ENCODE data around the gene SUPT4H1.

SUPT4H1 gene

DNA sequence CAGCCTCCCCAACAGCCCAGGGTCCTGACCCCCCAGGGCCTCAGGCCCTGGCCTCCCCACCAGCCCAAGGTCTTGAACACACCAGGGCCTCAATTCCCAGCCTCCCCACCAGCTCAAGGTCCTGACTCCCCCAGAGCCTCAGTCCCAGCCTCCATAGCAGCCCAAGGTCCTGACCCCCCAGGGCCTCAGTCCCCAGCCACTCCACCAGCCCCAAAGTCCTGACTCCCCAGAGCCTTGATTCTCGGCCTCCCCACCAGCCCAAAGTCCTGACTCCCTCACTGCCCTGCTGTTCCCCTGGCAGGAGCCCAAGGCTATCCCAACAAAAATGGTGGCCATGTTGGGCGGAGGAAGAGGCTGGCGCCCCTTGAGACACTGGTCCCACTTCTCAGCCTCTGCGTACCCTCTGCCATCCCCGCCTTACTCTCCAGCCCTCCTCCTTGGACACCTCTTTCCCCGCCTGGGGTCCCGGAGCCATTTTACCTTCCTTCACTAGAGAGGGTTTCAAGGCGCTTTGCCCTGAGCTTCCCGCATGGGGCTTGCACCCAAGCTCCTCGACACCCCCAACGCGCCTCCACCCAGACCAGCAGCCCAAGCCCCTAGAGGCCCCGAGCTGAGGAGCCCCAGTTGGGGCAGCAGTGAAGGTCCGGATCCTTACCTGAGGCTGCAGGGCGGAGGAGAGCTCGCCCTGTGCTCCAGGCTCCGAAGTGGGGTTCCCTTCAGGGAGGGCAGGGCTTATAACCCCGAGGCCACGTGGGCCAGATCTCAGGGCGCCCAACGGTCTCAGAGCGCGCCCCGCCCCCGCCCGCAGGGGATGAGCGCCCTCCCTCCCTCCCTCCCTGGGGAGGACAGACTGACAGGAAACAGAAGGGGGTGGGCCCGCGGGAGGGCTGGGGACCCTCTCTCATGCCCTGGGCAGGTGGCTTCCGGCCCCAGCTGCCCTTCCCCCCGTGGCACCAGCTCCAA, 19.9 kb downstream of the SUPT4H1 start:
- DNase-seq (ENCODE audit: low read depth): no peak
- no peak overlapping the region for H3K4me3 ChIP-seq (ENCODE audit: low read depth, low read length)
- TF ChIP-seq, protein P1, sequence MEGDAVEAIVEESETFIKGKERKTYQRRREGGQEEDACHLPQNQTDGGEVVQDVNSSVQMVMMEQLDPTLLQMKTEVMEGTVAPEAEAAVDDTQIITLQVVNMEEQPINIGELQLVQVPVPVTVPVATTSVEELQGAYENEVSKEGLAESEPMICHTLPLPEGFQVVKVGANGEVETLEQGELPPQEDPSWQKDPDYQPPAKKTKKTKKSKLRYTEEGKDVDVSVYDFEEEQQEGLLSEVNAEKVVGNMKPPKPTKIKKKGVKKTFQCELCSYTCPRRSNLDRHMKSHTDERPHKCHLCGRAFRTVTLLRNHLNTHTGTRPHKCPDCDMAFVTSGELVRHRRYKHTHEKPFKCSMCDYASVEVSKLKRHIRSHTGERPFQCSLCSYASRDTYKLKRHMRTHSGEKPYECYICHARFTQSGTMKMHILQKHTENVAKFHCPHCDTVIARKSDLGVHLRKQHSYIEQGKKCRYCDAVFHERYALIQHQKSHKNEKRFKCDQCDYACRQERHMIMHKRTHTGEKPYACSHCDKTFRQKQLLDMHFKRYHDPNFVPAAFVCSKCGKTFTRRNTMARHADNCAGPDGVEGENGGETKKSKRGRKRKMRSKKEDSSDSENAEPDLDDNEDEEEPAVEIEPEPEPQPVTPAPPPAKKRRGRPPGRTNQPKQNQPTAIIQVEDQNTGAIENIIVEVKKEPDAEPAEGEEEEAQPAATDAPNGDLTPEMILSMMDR (IDR thresholded peaks at IDR 0.05; ENCODE audit: control insufficient read depth, extremely low read depth, insufficient read depth): no peak

DNA sequence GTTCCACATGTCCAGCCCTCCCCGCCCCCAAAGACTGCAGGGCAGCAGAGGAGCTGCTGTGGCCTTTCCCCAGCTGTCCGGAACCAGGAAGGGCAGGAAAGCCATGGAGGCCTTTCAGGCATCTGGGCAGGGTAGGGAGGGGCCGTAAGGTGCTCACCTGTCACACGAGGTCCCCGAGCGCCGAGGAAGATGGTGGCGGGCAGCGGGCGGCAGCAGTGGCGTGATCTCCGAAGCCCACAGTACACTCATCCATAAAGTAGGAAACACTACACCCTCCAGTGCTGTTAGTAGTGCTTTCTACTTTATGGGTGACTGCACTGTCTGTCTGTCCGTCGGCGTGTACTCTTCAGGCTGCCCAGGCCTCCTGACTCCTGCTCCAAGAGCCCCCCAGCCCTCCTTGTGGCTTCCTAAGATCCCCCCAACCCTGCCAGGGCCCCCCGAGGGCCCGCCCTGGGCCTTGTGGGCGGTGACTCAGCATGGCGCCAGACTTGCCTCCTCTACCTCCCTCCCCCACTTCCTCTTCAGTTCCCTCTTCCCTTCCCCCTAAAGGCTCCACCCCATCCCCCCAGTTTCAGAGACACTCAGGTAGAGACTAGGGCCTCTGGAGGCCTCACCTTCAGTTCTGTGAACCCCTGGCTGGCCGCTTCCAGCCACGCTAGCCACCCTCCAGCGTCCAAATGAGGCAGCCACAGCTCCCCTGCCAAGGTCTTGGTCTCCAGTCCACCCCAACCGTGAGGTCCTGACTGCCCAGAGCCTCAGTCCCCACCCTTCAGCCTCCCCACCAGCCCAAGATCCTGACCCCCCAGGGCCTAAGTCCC, 20.8 kb downstream of the SUPT4H1 start:
- no peak for DNase-seq (ENCODE audit: low read depth)
- H3K4me3 ChIP-seq (ENCODE audit: low read depth, low read length): no peak overlapping the region
- TF ChIP-seq, protein P1 (IDR thresholded peaks at IDR 0.05; ENCODE audit: control insufficient read depth, extremely low read depth, insufficient read depth): no peak

DNA sequence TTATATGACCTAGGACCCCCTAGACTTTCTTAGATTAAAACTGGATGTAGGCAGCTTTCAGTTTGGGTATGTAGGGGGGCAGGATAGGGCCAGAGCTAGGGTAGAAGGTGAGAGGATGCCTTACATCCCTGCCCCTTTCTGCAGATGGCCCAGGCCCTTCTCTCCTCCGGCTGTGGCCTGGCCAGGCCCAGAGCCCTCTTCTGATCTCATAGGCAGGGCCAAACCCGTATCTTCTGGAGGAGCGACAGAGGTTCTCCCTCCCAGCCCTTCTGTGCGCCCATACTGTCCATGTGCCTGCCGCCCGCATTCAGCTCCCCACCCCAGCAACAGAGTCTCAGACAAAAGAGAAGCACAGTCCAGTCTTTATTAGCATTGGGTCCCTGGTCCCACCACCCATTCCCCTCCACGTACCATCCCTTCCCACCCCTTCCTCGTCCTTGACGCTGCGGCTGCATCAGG, 21.4 kb downstream of the SUPT4H1 start:
- H3K4me3 ChIP-seq (ENCODE audit: low read depth, low read length): no peak overlapping the region
- TF ChIP-seq, protein P1 (IDR thresholded peaks at IDR 0.05; ENCODE audit: control insufficient read depth, extremely low read depth, insufficient read depth): no peak
- no peak for DNase-seq (ENCODE audit: low read depth)

DNA sequence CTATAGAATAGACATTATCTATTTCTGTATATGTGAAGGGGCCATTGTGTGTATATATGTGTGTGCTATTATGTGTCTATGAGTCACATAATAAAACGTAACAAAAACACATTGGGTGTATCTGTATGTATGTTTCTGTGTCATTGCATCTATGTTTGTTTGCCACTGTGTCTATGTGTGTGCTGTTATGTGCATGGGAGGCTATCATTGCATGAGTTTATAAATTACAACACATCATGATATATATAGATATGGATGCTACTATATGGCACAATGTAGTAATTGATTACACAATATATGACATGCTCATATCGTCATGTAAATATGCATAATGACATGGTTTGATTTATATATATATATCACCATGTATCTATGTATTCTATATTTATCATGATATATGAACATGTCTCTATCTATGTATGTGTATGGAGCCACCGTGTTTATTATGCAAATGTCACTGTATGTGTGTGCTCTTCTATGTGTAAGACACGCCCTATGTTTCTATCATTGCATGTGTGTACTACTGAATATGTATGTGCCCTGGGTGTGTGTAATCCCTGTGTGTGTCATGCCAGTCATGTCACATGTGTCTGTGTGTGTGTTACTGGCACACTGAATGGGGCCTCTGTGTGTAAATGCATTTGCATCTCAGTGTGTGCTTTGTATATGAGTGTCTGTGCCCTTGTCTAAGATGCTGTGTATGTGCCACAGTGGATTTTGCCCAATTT, 22.0 kb downstream of the SUPT4H1 start:
- TF ChIP-seq, protein P1 (IDR thresholded peaks at IDR 0.05; ENCODE audit: control insufficient read depth, extremely low read depth, insufficient read depth): no peak
- no peak overlapping the region for H3K4me3 ChIP-seq (ENCODE audit: low read depth, low read length)
- no peak for DNase-seq (ENCODE audit: low read depth)

DNA sequence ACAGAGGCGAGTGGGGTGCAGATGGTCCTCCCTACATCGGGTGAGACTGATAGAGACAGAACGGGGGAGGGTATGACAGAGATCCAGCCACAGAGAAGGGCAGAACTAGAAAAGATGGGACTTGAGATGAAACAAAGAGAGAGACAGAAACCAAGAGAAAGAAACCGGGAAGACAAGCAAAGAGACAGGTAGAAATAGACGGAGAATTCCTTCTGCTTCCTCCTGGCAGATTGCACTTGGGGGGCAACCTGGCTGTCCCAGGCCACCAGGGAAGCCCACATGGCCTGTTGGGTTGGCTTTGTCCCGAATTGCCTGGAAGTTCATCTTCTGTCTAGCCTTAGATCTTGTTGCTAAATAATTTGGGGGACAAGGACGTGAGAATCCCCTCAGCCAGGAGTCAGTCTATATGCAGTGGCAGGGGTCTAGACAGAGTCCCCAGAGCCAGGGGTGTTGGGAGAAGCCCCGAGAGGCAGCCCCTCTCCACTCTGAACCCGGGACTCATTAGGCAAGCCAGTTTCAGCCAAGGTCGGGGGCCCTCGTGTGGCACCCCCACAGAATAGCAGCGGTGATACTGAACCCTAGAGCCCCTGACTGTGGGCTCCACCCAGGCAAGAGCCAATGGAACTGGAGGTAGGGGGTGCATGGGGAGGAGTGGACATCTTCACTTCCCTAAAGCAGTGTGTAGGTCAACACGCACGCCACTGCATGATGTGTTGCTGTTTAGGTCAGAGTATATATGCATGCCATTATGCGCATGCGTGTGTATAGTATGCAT, 22.8 kb downstream of the SUPT4H1 start:
- TF ChIP-seq, protein P1 (IDR thresholded peaks at IDR 0.05; ENCODE audit: control insufficient read depth, extremely low read depth, insufficient read depth): no peak
- no peak for DNase-seq (ENCODE audit: low read depth)
- no peak overlapping the region for H3K4me3 ChIP-seq (ENCODE audit: low read depth, low read length)

Measured in LNCaP clone FGC (cell line).